Stomach (tissue), 4 donors: Measurements from ENCODE around the gene PNMA6E.
"Not testable (repeated sequence)": the region's sequence is repeated elsewhere in the genome, so short reads cannot be mapped to it uniquely, and the experiment has no call there.

Source experiments
- EP300 ChIP-seq: sonication (generic); formaldehyde crosslinking; IDR thresholded peaks from one replicate; pipeline ENCODE4 v1.6.1; 2017; ENCODE audit warnings: antibody characterized with exemption
- POLR2A ChIP-seq, 4 donors: fragments of 450-650 bp; IDR thresholded peaks; one replicate each; pipeline ENCODE4 v1.6.1; 2016; ENCODE audit warnings: antibody characterized with exemption in 4 of 4, control low read depth in 2 of 4, mild to moderate bottlenecking in 1 of 4, moderate library complexity in 1 of 4
- POLR2AphosphoS5 ChIP-seq, 3 donors: sonication (generic); formaldehyde crosslinking; IDR thresholded peaks; one replicate each; pipeline ENCODE4 v1.6.1; 2016; ENCODE audit warnings: antibody characterized with exemption in 3 of 3
- TF ChIP-seq, protein P1 (sequence below), 7 experiments: fragments of 450-650 bp in 4 of 7; fragments of 200-600 bp in 3 of 7; sonication (generic) in 3 of 7; IDR thresholded peaks; one replicate each; pipeline ENCODE4 v1.5.1; 2016 to 2019; ENCODE audit warnings: antibody characterized with exemption in 7 of 7, control low read depth in 2 of 7, mild to moderate bottlenecking in 1 of 7

DNA sequence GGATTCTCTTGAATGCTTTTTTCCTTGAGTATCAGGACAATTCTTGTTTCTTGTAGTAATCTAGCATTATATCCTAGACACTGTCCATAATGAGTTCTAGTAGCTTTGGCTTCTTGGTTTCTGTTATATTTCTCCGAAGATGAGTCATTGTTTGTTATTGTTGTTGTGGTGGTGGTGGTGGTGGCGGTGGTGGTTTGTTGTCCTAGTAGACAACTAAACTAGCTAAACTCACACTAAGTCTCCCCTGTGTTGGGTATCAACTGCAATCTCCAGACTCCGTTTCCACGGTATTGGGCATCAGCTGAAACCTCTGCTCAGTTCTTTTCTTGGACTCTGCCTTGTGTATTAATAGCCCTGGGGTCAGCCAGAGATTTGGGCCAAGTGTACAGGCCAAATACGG lies 3.2 kb upstream of the PNMA6E start:
- not testable (repeated sequence) for TF ChIP-seq POLR2A (IDR thresholded peaks at IDR 0.05); POLR2AphosphoS5 (IDR thresholded peaks at IDR 0.05); EP300
- TF ChIP-seq, protein P1, sequence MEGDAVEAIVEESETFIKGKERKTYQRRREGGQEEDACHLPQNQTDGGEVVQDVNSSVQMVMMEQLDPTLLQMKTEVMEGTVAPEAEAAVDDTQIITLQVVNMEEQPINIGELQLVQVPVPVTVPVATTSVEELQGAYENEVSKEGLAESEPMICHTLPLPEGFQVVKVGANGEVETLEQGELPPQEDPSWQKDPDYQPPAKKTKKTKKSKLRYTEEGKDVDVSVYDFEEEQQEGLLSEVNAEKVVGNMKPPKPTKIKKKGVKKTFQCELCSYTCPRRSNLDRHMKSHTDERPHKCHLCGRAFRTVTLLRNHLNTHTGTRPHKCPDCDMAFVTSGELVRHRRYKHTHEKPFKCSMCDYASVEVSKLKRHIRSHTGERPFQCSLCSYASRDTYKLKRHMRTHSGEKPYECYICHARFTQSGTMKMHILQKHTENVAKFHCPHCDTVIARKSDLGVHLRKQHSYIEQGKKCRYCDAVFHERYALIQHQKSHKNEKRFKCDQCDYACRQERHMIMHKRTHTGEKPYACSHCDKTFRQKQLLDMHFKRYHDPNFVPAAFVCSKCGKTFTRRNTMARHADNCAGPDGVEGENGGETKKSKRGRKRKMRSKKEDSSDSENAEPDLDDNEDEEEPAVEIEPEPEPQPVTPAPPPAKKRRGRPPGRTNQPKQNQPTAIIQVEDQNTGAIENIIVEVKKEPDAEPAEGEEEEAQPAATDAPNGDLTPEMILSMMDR (IDR thresholded peaks at IDR 0.05), result not testable (repeated sequence)
